ENCODE measurements around the gene FLNB. TPM values are rescaled to one million over a fixed set of nuclear protein-coding genes. Genes with fewer than 3 reads are reported as not detected.

Gene FLNB
- total RNA-seq, 2 donors from 2014 or later, result 37.6 to 59.6 TPM

DNA sequence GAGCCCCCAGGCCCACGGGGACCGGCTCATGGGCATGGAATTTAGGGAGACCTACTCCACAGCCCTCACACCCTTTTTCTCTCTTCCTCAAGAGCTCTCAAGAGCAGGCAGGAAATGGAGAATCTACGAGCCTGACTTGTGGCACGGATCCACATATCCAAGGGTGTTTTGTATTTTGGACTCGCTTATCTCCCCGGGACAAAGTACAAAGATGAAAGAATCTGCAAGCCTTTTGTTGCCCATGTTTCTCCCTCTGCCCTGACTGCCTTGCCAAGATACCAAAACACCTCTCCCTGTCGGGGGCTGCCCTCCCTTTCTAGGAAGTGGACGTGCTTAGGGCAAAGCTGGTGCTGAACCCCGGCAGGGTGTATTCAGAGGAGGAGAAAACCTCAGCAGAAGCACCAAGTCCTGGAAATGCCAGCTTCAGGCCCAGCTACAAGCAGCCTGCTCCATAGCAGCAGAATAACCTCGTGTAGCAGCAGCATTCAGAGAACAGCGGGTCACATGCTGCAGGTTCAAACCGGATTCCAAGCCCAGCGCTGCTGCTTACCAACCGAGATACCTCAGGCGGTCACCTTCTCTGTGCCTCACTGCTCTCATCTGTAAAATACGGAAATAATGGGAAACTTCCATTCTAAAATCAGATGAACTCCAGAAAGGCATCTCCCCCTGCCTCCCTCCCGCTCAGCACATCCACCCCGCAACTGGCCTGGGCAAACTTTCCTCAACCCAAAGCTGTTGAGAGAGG lies 167.4 kb downstream of the FLNB start:
- no peak for DNase-seq (ENCODE audit: low spot score)
- Histone ChIP-seq H3K4me3 (no peak overlapping the region), H3K4me1 (peaks cover 0 to 35% of the 10 kb centered on the region in 2 donors), H3K9me3 (no peaks in the 10 kb centered on the region), H3K27me3 (no peaks in the 10 kb centered on the region), H3K27ac (no peak overlapping the region), H3K36me3 (peaks cover 4% of the 10 kb centered on the region)
- TF ChIP-seq, protein P1, sequence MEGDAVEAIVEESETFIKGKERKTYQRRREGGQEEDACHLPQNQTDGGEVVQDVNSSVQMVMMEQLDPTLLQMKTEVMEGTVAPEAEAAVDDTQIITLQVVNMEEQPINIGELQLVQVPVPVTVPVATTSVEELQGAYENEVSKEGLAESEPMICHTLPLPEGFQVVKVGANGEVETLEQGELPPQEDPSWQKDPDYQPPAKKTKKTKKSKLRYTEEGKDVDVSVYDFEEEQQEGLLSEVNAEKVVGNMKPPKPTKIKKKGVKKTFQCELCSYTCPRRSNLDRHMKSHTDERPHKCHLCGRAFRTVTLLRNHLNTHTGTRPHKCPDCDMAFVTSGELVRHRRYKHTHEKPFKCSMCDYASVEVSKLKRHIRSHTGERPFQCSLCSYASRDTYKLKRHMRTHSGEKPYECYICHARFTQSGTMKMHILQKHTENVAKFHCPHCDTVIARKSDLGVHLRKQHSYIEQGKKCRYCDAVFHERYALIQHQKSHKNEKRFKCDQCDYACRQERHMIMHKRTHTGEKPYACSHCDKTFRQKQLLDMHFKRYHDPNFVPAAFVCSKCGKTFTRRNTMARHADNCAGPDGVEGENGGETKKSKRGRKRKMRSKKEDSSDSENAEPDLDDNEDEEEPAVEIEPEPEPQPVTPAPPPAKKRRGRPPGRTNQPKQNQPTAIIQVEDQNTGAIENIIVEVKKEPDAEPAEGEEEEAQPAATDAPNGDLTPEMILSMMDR (IDR thresholded peaks at IDR 0.05), result no peak

DNA sequence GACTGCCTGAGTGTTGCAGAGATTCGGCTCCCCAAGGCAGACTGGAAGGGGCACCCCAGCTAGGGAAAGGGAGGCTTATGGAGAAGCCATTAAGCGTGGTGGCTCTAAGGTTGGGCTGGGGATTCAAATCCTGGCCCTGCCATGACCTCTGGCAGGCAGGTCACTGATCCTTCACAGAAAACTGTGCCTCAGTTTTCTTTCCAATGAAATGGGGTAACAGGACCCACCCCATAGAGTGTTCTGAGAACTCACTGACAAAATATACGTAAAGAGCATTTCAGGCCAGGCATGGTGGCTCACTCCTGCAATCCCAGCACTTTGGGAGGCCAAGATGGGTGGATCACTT lies 167.9 kb downstream of the FLNB start:
- Histone ChIP-seq H3K4me3 (no peak overlapping the region), H3K27ac (no peak overlapping the region), H3K4me1 (peaks cover 0 to 35% of the 10 kb centered on the region in 2 donors), H3K36me3 (no peaks in the 10 kb centered on the region), H3K9me3 (no peaks in the 10 kb centered on the region), H3K27me3 (no peaks in the 10 kb centered on the region)
- DNase-seq (ENCODE audit: low spot score), result no peak
- TF ChIP-seq, protein P1 (IDR thresholded peaks at IDR 0.05), result no peak

DNA sequence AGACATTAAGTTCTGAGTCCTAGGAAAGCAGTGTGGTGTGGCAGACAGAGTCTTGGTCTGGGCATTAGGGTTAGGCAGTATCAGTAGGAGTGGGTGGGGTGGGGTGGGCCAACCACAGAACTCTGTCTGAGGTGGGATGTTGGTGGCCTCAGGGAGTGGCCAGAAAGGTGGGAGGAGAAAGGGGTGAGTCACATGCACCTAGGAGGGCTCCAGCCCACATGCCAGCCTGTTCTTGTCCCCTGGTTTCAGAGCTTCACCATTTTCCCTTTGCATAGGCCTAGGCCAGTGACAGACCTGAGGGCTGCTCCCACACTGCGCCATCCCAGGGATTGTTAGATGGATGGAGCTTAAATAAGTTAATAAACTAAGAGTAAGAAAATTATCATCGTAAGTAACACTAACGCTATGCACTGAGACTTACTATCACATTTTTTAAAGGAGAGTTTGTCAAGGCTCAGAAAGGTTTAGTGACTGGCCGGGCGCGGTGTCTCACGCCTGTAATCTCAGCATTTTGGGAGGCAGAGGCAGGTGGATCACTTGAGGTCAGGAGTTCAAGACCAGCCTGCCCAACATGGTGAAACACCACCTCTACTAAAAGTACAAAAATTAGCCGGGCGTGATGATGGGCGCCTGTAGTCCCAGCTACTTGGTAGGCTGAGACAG lies 168.7 kb downstream of the FLNB start:
- Histone ChIP-seq H3K4me1 (peaks cover 0 to 35% of the 10 kb centered on the region in 2 donors), H3K27me3 (no peaks in the 10 kb centered on the region), H3K9me3 (no peaks in the 10 kb centered on the region), H3K4me3 (no peak overlapping the region), H3K36me3 (no peaks in the 10 kb centered on the region), H3K27ac (no peak overlapping the region)
- DNase-seq (ENCODE audit: low spot score), result no peak
- TF ChIP-seq, protein P1 (IDR thresholded peaks at IDR 0.05), result no peak

DNA sequence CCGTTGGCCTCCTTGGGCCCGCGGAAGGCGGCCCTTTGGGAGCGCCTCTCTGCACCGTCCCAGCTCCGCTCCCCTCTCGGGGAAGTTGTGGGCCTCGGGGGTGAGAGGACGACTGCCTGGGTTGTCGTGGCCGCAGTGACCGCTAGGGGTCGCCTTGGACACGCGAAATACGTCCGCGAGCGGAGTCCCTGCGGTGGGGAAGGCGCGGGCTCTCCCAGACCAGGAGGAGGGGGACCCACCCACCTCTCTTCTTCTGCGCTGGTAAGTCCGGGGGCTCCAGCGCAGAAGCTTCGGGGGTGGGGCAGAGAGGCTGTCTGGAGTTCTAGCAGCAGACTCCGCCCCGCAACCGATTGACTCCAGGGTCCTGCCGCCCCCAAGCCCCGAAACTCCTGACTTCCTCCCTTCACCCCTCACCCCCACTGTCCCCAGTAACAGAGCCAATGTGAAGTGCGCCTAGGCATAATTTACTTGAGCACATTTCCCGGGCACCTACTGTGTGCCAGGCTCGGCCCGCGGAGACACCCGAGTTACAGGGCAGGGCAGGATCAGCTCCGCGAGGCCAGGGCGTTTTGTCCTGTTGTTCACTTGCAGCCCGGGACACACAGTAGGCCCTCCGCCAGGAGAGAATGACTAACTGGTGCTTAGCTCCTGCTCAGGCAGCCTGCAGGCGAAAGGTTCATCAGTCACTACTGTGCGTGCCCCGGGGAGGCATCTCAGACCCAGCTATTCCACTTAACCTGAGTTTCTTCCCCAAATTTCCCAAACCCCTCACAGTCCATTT lies 169.7 kb downstream of the FLNB start:
- Histone ChIP-seq H3K4me3 (peak overlapping the region; percentile 40 to 50), H3K27ac (no peak overlapping the region), H3K36me3 (no peaks in the 10 kb centered on the region), H3K9me3 (no peaks in the 10 kb centered on the region), H3K4me1 (peaks cover 0 to 35% of the 10 kb centered on the region in 2 donors), H3K27me3 (no peaks in the 10 kb centered on the region)
- TF ChIP-seq, protein P1 (IDR thresholded peaks at IDR 0.05), result peak; percentile 92 to 98
- DNase-seq (ENCODE audit: low spot score), result peak; percentile 87

DNA sequence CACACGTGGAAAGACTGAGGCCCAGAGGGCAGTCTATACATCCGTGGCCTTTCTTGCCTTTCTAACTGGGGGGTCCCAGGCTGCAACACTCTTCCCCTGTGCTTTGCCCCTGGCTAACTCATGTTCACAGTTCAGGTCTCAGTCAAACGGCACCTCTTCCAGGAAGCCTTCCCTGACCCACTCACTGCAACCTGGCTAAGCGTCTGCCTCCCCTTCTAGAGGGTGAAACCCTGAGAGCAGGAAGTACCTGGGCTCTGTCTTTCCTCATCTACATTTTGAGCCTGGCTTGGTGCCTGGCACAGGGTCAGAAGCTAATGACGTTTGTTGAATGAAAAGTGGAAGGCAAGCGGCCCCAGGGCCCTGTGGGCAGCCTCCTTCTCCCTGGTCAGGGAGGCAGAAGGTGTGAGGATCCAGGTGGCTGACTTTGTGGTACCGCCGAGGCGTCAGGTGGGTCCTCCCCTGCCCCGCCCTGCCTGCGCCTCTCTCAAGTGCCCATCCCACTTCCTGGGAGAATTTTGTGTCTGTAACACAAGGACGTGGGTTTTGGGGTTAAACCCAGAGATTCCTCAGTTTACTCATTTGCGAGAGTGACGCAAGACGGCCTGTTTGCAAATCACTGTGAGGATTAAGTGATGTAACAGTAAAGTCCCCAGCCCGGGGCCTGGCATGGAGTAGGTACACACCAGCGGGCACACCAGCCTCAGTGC lies 170.5 kb downstream of the FLNB start:
- Histone ChIP-seq H3K4me1 (peaks cover 0 to 32% of the 10 kb centered on the region in 2 donors), H3K36me3 (no peaks in the 10 kb centered on the region), H3K9me3 (no peaks in the 10 kb centered on the region), H3K27ac (no peak overlapping the region), H3K4me3 (no peak overlapping the region), H3K27me3 (no peaks in the 10 kb centered on the region)
- DNase-seq (ENCODE audit: low spot score), result no peak
- TF ChIP-seq, protein P1 (IDR thresholded peaks at IDR 0.05), result no peak

Measured in right atrium auricular region (tissue), 2 donors.